ENCODE measurements around the gene WNT3. TPM values are rescaled to one million over a fixed set of nuclear protein-coding genes. Genes with fewer than 3 reads are reported as not detected.

WNT3 gene
- total RNA-seq, 4 donors from 2014 or later = 0.27 to 0.48 TPM; not detected in 2

GRCh38 chr17:46815474-46816353 lies 2.8 kb downstream of the WNT3 start:
- 71% methylated on average over 12 of the region's 12 CpGs; no CpG with 5 or more reads in 1 of the 2 donors for WGBS, 2 donors (ENCODE audit: low coverage in 1 of 2)
- intact Hi-C loops (cut with DNase I; ENCODE audit: low total_unique reads) (no loop called here), in situ Hi-C loops (cut with MboI; ENCODE audit: low pct_ligation_motif_present in 1 of 4, low pct_unique_long_range_greater_than_20kb in 1 of 4, low sequenced_read_pairs in 3 of 4) (no loop called here)

GRCh38 chr17:46814446-46814845 lies 4.0 kb downstream of the WNT3 start:
- no peaks in the 10 kb centered on the region for H3K36me3 ChIP-seq
- no peak for DNase-seq
- no peaks in the 10 kb centered on the region for H3K9me3 ChIP-seq
- no peak for TF ChIP-seq EP300 (IDR thresholded peaks at IDR 0.05; ENCODE audit: low read depth)
- TF ChIP-seq POLR2A (IDR thresholded peaks at IDR 0.05) = no peak
- no peak for TF ChIP-seq CTCF (IDR thresholded peaks at IDR 0.05)
- no peak for TF ChIP-seq POLR2AphosphoS5 (IDR thresholded peaks at IDR 0.05)
- H3K4me3 ChIP-seq = no peak overlapping the region
- intact Hi-C loops (cut with DNase I; ENCODE audit: low total_unique reads) (no loop called here), in situ Hi-C loops (cut with MboI; ENCODE audit: low pct_ligation_motif_present in 1 of 4, low pct_unique_long_range_greater_than_20kb in 1 of 4, low sequenced_read_pairs in 3 of 4) (no loop called here)
- H3K27me3 ChIP-seq = peaks cover 74% of the 10 kb centered on the region
- WGBS, 2 donors (ENCODE audit: low coverage in 1 of 2) = 64 to 80% methylated on average over 2 to 6 of the region's 7 CpGs
- no peak overlapping the region for H3K27ac ChIP-seq
- peaks cover 10 to 16% (median 14%) of the 10 kb centered on the region in 4 donors for H3K4me1 ChIP-seq

More at GRCh38 chr17:46815474-46816353, 2.8 kb downstream of the WNT3 start:
- TF ChIP-seq EP300 (IDR thresholded peaks at IDR 0.05; ENCODE audit: low read depth) (no peak), CTCF (IDR thresholded peaks at IDR 0.05) (no peak), POLR2AphosphoS5 (IDR thresholded peaks at IDR 0.05) (no peak), POLR2A (IDR thresholded peaks at IDR 0.05) (no peak)
- Histone ChIP-seq H3K27me3 (peaks cover 86% of the 10 kb centered on the region), H3K9me3 (no peaks in the 10 kb centered on the region), H3K27ac (no peak overlapping the region), H3K4me1 (peaks cover 11 to 18% (median 17%) of the 10 kb centered on the region in 4 donors), H3K36me3 (no peaks in the 10 kb centered on the region), H3K4me3 (no peak overlapping the region)
- no peak for DNase-seq

- intact Hi-C loops (cut with DNase I; ENCODE audit: low total_unique reads) = no loop called here
Measured at GRCh38 chr17:46813920-46814319, 4.6 kb downstream of the WNT3 start.

More at GRCh38 chr17:46813920-46814319, 4.6 kb downstream of the WNT3 start:
- peaks cover 5 to 10% (median 9%) of the 10 kb centered on the region in 4 donors for H3K4me1 ChIP-seq
- H3K4me3 ChIP-seq = no peak overlapping the region
- no peak overlapping the region for H3K27ac ChIP-seq
- H3K36me3 ChIP-seq = no peaks in the 10 kb centered on the region
- peaks cover 68% of the 10 kb centered on the region for H3K27me3 ChIP-seq
- no peaks in the 10 kb centered on the region for H3K9me3 ChIP-seq
- no peak for TF ChIP-seq EP300 (IDR thresholded peaks at IDR 0.05; ENCODE audit: low read depth)
- TF ChIP-seq CTCF (IDR thresholded peaks at IDR 0.05) = no peak
- no peak for TF ChIP-seq POLR2A (IDR thresholded peaks at IDR 0.05)
- no peak for TF ChIP-seq POLR2AphosphoS5 (IDR thresholded peaks at IDR 0.05)
- 58 to 81% methylated on average over 2 to 3 of the region's 3 CpGs for WGBS, 2 donors (ENCODE audit: low coverage in 1 of 2)
- in situ Hi-C loops (cut with MboI; ENCODE audit: low pct_ligation_motif_present in 1 of 4, low pct_unique_long_range_greater_than_20kb in 1 of 4, low sequenced_read_pairs in 3 of 4) = no loop called here
- DNase-seq = no peak

All from transverse colon (tissue), 4 donors.